SK-MEL-5 (cell line): ENCODE results near the gene KRTAP10-9. TPM values are rescaled to one million over a fixed set of nuclear protein-coding genes. Genes with fewer than 3 reads are reported as not detected.
"Not testable (repeated sequence)": the region's sequence is repeated elsewhere in the genome, so short reads cannot be mapped to it uniquely, and the experiment has no call there.

Source experiments
- DNase-seq: peaks from one replicate; pipeline ENCODE4 v3.0.0-alpha.2; 2016; ENCODE audit warnings: low read depth, low spot score
- in situ Hi-C: cut with HindIII; loops from 2 replicates; pipeline ENCODE4 v1.10.0; 2016; ENCODE audit warnings: low sequenced_read_pairs, high pct_unique_total_duplicates, low pct_unique_long_range_greater_than_20kb
- total RNA-seq: library from RNA; depleted of rRNA; stranded (reverse); fragments of >200 nt; shearing (Covaris generic); gene quantifications from 2 replicates; pipeline ENCODE4 v1.2.3, GENCODE V29; 2014

The KRTAP10-9 gene
- total RNA-seq, 1 experiment from 2014 or later, result not detected

GRCh38 chr21:44592446-44593311 lies 34.2 kb upstream of the KRTAP10-9 start, which contains the start of gene KRTAP10-6:
Gene KRTAP10-6, minus strand, starts transcription at chr21:44592505. Its CDS starts 21 bp downstream, at chr21:44592484.
- no peak for DNase-seq
- in situ Hi-C loops, result no loop called here

DNA sequence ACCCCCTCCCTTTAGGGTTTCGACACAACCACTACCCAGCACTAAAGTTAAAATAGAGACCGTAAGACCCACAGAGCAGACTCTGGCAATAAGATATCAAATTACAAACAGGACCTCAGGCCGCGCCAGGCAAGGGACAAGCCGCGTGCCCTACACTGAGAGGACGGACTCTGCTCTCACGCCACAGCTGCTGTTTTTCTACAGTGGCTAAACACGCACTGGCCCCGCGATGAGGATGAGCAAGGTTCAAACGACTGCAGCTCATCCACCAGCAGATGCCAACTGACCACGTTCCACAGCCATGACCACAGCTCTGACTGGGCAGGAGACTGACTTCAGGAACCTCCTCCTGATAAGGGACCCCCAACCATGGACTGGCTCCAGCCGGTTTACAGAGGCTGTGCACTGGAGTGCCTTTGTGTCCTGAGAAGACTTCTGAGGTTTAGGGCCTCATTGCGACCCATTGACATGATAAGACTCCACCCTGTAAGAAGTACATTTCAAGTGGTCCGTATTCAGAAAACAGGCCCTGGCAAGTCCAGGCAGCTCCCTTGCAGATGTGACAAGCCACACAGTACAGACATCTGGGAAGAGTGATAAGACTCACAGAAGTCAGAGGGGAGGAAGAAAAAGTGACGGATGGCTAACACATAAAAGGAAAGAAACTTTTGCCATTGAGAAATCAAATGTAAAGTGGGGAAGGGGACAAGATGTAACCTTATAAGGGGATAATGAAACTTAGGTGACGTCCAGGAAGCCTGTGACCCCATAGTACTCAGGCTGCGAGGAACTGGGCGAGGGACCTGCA lies 33.1 kb upstream of the KRTAP10-9 start:
- in situ Hi-C loops, result no loop called here
- DNase-seq, result no peak

- no peak for DNase-seq
- in situ Hi-C loops, result no loop called here
Observed at GRCh38 chr21:44594406-44594916, 32.4 kb upstream of the KRTAP10-9 start.

DNA sequence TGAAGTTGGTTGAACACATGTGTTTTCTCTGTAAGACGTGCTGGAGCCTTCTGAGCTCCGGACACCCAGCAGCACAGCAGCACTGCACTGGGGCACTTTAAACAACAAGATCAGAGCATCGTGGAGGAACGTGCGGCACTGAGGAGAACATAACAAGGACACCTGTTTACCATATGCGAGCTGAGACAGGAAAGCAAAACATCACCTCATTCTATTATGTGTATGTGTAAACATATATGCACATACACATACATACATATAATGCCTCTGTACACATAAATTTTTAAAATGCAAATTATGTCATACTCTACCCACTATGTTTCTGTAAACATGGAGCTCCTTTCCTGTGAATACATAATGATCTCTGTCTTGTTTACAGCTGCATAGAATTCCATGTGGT lies 31.4 kb upstream of the KRTAP10-9 start:
- DNase-seq, result no peak
- in situ Hi-C loops, result no loop called here

DNA sequence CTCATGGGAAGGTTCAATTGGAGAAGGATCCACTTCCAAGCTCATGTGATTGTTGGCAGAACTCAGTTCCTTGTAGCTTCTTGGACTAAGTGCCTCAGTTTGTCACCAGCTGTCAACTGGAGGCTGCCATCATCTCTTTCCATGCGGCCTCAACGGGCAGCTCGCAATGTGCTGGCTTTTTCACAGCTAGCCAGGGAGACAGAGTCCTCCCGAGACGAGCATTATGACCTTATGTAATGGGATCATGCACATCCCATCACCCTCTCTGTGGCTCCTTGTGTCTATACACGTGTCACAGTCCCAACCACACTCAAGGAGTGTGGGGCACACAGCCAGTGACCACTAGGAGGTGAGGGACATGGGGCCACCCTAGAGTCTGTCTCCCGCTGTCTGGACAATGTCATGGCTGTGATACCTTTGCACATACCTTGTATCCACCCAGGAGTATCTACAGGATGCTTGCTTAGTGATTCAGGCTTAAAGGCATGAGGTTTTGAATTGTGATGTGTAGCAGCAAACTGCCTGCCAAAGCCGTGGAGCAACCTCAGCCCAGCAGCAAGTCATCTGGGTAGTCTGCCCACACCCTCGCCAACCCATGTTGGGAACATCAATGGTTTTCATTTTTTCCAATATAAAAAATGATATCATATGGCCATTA lies 30.7 kb upstream of the KRTAP10-9 start:
- in situ Hi-C loops, result no loop called here

GRCh38 chr21:44598061-44598460 lies 28.8 kb upstream of the KRTAP10-9 start:
- no peak for DNase-seq
- in situ Hi-C loops, result no loop called here

More for the DNA sequence above, 30.7 kb upstream of the KRTAP10-9 start:
- no peak for DNase-seq

DNA sequence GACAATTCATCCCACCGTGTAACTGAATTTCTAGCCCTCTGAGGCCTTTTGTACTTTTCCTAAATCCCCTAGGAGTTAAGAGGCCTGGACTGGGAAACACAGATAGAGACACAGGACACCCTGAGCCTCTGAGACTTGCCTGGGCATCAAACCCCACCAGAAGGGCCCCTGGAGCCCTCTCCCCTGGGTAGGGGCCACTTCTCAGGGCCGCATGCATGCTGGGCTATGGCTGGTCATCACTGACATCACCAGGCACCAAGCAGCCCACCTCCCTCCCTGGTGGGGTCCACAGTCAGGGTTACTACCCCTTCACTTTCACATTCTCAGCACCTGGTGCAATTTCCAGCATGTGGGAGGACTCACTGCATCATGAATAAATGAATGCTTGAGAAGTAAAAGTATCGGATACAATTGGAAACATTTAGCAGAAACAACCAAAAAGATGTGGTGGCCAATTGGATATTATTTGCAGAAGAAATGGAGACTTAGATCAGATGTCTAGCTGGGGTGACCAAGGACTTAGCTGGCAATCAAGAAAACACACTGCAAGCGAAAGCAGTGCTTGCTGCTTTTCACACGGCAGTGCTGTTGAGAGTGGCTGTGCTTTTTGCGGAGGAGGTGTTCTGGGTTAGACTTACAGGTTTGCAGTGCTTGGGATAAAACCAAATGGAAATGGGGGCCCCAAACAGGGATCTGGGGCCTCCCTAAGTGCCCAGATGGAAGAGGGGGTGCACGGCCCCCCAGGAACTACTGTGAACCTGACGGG lies 27.4 kb upstream of the KRTAP10-9 start:
- no peak for DNase-seq
- in situ Hi-C loops, result no loop called here

DNA sequence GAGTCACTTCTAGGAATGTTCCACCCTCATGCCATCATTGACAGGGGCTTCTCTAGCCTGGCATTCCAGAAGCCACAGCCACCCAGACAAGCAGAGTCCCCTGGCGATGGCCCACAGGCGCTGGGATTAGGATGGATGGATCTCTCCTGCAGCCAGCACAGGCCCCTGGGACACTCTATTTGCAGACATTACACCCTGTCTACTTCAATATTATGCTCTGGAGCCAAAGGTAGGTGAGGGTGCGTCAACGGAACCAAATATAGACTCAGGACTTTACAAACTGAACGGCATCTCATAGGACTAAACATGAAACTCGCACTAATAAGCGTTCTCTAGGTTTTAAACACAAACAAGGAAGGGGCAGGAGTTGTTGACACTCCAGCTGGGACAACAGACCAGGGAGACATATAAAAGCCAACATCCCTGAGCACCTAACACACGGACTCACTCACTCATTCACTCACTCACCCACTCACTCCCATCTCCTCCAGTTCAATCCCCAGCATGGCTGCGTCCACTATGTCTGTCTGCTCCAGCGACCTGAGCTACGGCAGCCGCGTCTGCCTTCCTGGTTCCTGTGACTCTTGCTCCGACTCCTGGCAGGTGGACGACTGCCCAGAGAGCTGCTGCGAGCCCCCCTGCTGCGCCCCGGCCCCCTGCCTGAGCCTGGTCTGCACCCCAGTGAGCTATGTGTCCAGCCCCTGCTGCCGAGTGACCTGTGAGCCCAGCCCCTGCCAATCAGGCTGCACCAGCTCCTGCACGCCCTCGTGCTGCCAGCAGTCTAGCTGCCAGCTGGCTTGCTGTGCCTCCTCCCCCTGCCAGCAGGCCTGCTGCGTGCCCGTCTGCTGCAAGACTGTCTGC lies 26.5 kb upstream of the KRTAP10-9 start, which contains the start of gene KRTAP10-7:
Gene KRTAP10-7, plus strand, starts transcription at position 480 of the 861 bp plus-strand sequence. Its CDS starts 25 bp downstream, at position 505.
- in situ Hi-C loops, DNase-seq: not testable (repeated sequence)

DNA sequence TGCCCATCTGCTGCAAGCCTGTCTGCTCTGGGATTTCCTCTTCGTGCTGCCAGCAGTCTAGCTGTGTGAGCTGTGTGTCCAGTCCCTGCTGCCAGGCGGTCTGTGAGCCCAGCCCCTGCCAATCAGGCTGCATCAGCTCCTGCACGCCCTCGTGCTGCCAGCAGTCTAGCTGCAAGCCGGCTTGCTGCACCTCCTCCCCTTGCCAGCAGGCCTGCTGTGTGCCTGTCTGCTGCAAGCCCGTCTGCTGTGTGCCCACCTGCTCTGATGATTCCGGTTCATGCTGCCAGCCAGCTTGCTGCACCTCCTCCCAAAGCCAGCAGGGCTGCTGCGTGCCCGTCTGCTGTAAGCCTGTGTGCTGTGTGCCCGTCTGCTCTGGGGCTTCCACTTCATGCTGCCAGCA lies 25.8 kb upstream of the KRTAP10-9 start:
- DNase-seq, result peak; percentile 11
- in situ Hi-C loops, result not testable (repeated sequence)

DNA sequence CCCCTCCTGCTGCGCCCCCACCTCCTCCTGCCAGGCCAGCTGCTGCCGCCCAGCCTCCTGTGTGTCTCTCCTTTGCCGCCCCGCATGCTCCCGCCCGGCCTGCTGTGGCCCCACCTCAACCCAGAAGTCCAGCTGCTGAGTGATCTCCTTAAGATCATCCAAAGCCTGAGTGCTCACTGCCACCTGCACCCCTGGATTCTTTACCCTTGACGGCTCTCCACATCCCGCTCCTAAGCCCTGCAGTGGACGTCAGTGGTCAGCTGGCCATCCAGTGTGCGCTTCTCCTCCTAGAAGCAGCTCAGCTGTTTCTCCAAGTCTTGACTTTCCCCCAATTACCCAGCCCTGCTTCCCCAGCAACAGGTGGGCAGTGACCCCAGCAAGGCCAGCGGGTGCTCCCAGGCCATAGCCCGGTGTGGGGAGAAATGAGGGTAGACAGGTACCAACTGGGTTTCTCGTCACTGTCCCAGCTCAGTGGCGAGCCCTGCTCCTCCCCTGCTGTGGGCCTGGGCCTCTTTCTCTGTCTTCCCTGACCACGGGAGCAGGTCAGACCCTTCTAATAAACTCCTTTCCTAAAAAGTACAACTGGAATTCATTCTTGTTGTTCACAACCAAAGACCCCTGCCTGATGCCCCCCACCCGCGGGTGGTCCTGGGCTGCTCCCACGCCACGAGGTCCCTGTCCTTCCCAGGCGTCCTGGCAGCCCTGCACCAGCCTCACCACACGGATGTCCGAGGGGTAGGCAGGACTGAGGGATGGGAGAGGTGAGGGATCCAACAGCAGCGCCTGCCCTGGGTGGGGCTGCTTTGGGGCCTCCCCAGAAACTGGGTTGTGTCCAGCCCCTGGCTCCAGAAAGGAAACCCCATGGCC lies 25.1 kb upstream of the KRTAP10-9 start:
- no peak for DNase-seq
- in situ Hi-C loops, result no loop called here

- DNase-seq, result no peak
- in situ Hi-C loops, result no loop called here
Observed at GRCh38 chr21:44602463-44602850, 24.4 kb upstream of the KRTAP10-9 start.

- DNase-seq, result no peak
- in situ Hi-C loops, result no loop called here
Observed at GRCh38 chr21:44603109-44603875, 23.6 kb upstream of the KRTAP10-9 start.

DNA sequence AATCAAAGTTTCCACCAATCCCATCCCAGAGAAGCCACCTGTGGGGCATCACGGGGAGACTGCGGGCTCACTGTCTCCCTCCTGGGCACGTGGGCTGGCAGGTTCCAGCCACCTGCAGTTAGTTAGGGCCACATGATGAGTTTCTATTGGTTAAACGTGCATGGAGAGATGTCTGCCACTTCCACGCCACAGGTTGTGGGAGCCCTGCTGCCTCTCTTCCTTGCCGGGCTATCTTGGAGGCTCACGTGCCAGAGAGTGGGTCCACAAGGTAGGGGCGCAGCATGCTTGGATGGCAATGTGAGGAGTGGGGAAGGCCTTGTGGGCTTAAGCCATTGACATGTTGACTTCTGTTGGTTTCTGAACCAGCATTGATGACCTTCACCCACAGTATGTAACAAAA lies 23.0 kb upstream of the KRTAP10-9 start:
- in situ Hi-C loops, result no loop called here
- no peak for DNase-seq

DNA sequence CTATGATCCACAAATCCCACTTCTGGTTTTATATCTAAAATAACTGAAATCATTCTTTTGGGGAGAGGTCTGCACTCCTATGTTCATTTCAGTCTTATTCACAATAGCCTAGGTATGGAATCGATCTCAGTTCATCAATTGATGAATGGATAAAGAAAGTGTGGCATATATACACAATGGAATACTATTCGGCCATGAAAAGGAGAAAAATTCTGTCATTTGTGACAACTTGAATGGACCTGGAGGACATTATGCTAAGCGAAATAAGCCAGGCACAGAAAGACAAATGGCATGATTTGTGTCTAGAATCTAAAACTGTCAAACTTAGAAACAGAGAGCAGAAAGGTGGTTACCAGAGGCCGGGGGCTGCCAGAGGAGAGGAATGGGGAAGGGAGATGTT lies 20.4 kb upstream of the KRTAP10-9 start:
- no peak for DNase-seq
- in situ Hi-C loops, result no loop called here

DNA sequence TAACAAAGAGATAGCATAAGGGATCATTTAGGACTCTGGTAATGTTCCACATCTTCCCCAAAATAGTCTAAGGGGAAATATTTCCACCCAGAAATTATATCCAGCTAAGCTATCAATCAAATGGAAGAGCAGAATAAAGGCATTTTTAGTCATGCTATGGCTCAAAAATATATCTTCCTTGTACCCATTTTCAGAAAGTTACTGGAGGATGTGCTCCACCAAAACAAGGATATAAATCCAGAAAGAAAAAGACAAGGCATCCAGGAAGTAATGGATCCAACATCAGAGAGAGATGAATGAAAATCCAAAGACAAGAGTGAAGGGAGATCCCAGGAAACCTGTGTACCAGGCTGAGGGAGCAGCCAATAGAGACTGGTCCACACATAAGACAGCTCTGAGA lies 17.7 kb upstream of the KRTAP10-9 start:
- DNase-seq, result no peak
- in situ Hi-C loops, result no loop called here
